Right lobe of liver (tissue), 4 donors: ENCODE measurements around the gene LAMB1.

ENCODE experiments used
- POLR2A ChIP-seq: fragments of 450-650 bp; IDR thresholded peaks from one replicate; pipeline ENCODE4 v1.6.1; 2017; ENCODE audit warnings: antibody characterized with exemption, mild to moderate bottlenecking
- TF ChIP-seq, protein P1 (sequence below), 4 donors: fragments of 200-600 bp in 3 of 4; fragments of 450-650 bp in 1 of 4; IDR thresholded peaks; one replicate each; pipeline versions ENCODE4 v1.5.1 to v1.8.0; 2016 to 2022; ENCODE audit warnings: antibody characterized with exemption in 4 of 4, mild to moderate bottlenecking in 2 of 4
- donor health status: DM: no; HTN: no; CAD: no.
- donor health status: DM: no; HTN: no; CAD: no.
- donor health status: DM: no; HTN: yes; CAD: no.

DNA sequence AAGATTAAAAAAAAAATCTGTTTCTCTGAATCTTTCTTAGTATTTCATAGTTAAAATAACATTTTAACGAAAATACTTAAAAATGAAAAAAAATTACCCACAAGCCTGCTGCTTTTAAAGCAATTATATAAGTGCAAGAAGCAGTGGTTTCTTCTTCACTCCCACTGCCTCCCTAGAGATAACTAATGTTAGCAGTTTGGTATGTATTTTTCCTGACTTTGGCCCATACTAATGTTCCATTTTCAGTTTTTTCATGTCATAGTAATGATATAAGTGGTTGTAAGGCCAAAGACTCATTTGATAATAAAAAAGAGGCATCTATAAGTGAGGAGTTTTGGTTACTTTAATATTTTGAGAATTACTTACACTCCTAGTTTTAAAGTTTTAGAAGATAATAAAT, 24.3 kb upstream of the LAMB1 start:
- TF ChIP-seq, protein P1, sequence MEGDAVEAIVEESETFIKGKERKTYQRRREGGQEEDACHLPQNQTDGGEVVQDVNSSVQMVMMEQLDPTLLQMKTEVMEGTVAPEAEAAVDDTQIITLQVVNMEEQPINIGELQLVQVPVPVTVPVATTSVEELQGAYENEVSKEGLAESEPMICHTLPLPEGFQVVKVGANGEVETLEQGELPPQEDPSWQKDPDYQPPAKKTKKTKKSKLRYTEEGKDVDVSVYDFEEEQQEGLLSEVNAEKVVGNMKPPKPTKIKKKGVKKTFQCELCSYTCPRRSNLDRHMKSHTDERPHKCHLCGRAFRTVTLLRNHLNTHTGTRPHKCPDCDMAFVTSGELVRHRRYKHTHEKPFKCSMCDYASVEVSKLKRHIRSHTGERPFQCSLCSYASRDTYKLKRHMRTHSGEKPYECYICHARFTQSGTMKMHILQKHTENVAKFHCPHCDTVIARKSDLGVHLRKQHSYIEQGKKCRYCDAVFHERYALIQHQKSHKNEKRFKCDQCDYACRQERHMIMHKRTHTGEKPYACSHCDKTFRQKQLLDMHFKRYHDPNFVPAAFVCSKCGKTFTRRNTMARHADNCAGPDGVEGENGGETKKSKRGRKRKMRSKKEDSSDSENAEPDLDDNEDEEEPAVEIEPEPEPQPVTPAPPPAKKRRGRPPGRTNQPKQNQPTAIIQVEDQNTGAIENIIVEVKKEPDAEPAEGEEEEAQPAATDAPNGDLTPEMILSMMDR (IDR thresholded peaks at IDR 0.05): no peak
- no peak for TF ChIP-seq POLR2A
